Choroid plexus epithelial cell (primary cell): ENCODE measurements around the gene NAB1.

Experiments used
- DNase-seq: peaks from one replicate; pipeline ENCODE4 v3.0.0-alpha.2; 2010; ENCODE audit warnings: low read depth
- H3K4me3 ChIP-seq: 2 replicates; pipeline ENCODE4 v1.5.1; 2011; ENCODE audit warnings: low read depth, mild to moderate bottlenecking, control low read depth, low read length, moderate library complexity
- CTCF ChIP-seq: conservative IDR thresholded peaks from 2 replicates; pipeline ENCODE4 v1.5.1; 2011; ENCODE audit warnings: low read depth, mild to moderate bottlenecking, control low read depth, inconsistent platforms, low read length, moderate library complexity

NAB1 gene

GRCh38 chr2:190726255-190726654, 77.4 kb downstream of the NAB1 start:
- DNase-seq: peak; percentile 40
- H3K4me3 ChIP-seq: no peak overlapping the region
- TF ChIP-seq CTCF: no peak

GRCh38 chr2:190736355-190736754, 87.5 kb downstream of the NAB1 start:
- no peak for TF ChIP-seq CTCF
- H3K4me3 ChIP-seq: no peak overlapping the region
- DNase-seq: no peak

- H3K4me3 ChIP-seq: no peak overlapping the region
- DNase-seq: no peak
- no peak for TF ChIP-seq CTCF
Observed at GRCh38 chr2:190740449-190740848, 91.6 kb downstream of the NAB1 start.
